NT2/D1 (cell line): ENCODE measurements around the gene TRIM39.

Source experiments
- SUZ12 ChIP-seq: IDR thresholded peaks from 2 replicates; pipeline ENCODE4 v1.6.1; 2011; ENCODE audit not compliant: insufficient read length, insufficient read depth; ENCODE audit errors: extremely low read depth
- YY1 ChIP-seq: IDR thresholded peaks from 2 replicates; pipeline ENCODE4 v1.6.1; 2011; ENCODE audit not compliant: insufficient read length, insufficient read depth

- no peak for TF ChIP-seq SUZ12
- TF ChIP-seq YY1: no peak
Measured at GRCh38 chr6:30344191-30344867, 17.6 kb downstream of the TRIM39 start.
